ENCODE measurements around the gene ASPM.

The ASPM gene

DNA sequence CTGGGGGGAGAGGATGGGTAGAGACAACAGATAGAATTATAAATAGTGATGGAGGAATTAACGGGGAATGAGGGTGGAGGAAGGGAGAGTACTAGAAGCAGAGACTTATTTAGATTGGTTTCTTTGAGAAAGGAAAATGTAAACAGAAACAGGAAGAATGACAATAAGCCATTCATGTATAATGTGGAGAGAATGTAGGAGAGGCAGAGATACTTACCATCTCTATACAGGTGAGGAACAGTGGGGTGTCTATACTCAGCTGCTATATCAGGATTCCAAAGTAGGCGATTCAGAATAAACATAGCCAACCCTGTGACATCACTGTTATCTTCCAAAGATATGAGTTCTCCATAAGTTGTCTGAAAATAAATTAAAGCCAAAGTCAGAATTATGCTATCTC lies 16.8 kb downstream of the ASPM start:
- ATAC-seq: no peak
- TF ChIP-seq, protein P1, sequence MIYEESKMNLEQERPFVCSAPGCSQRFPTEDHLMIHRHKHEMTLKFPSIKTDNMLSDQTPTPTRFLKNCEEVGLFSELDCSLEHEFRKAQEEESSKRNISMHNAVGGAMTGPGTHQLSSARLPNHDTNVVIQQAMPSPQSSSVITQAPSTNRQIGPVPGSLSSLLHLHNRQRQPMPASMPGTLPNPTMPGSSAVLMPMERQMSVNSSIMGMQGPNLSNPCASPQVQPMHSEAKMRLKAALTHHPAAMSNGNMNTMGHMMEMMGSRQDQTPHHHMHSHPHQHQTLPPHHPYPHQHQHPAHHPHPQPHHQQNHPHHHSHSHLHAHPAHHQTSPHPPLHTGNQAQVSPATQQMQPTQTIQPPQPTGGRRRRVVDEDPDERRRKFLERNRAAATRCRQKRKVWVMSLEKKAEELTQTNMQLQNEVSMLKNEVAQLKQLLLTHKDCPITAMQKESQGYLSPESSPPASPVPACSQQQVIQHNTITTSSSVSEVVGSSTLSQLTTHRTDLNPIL (CRISPR knock-in tag; IDR thresholded peaks at IDR 0.05; ENCODE audit: low read depth): no peak
- TF ChIP-seq, protein P2, sequence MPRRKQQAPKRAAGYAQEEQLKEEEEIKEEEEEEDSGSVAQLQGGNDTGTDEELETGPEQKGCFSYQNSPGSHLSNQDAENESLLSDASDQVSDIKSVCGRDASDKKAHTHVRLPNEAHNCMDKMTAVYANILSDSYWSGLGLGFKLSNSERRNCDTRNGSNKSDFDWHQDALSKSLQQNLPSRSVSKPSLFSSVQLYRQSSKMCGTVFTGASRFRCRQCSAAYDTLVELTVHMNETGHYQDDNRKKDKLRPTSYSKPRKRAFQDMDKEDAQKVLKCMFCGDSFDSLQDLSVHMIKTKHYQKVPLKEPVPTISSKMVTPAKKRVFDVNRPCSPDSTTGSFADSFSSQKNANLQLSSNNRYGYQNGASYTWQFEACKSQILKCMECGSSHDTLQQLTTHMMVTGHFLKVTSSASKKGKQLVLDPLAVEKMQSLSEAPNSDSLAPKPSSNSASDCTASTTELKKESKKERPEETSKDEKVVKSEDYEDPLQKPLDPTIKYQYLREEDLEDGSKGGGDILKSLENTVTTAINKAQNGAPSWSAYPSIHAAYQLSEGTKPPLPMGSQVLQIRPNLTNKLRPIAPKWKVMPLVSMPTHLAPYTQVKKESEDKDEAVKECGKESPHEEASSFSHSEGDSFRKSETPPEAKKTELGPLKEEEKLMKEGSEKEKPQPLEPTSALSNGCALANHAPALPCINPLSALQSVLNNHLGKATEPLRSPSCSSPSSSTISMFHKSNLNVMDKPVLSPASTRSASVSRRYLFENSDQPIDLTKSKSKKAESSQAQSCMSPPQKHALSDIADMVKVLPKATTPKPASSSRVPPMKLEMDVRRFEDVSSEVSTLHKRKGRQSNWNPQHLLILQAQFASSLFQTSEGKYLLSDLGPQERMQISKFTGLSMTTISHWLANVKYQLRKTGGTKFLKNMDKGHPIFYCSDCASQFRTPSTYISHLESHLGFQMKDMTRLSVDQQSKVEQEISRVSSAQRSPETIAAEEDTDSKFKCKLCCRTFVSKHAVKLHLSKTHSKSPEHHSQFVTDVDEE (CRISPR knock-in tag; IDR thresholded peaks at IDR 0.05): no peak
- TF ChIP-seq BACH2 (CRISPR knock-in tag; IDR thresholded peaks at IDR 0.05; ENCODE audit: borderline replicate concordance) (no peak), ESRRG (CRISPR knock-in tag; IDR thresholded peaks at IDR 0.05) (no peak), ZNF8 (CRISPR knock-in tag; IDR thresholded peaks at IDR 0.05) (no peak)
- TF ChIP-seq, protein P3, sequence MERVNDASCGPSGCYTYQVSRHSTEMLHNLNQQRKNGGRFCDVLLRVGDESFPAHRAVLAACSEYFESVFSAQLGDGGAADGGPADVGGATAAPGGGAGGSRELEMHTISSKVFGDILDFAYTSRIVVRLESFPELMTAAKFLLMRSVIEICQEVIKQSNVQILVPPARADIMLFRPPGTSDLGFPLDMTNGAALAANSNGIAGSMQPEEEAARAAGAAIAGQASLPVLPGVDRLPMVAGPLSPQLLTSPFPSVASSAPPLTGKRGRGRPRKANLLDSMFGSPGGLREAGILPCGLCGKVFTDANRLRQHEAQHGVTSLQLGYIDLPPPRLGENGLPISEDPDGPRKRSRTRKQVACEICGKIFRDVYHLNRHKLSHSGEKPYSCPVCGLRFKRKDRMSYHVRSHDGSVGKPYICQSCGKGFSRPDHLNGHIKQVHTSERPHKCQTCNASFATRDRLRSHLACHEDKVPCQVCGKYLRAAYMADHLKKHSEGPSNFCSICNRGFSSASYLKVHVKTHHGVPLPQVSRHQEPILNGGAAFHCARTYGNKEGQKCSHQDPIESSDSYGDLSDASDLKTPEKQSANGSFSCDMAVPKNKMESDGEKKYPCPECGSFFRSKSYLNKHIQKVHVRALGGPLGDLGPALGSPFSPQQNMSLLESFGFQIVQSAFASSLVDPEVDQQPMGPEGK (CRISPR knock-in tag; IDR thresholded peaks at IDR 0.05; ENCODE audit: borderline replicate concordance): no peak

DNA sequence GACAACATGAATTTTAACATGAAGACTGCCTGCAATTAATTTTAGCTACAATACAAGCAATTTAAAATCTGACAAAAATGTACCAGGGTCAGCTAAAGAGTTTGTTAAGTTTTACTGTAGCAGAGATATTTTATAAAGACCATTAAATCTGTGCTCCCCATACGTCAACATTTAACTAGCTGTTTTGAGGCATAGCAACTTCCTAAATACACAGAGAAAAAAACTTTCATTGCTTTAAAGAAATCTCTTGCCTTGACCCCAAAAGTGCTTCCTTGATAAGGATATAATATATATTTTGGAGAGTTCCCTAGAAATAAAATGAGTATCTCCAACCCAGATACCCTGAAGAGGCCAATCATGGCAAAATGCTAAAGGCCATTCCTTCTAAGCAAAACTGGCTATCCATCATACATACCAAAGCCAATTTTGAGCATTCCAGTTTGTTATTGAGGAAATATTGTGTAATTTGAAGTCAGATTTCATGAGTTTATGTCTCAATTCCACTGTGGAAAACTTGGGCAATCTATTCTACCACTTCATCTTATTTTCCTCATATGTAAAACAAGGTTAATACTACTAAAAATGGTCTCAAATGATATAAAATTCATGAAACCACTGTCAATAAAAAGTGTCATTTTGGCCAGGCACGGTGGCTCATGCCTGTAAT lies 19.1 kb downstream of the ASPM start:
- TF ChIP-seq GLIS3 (CRISPR knock-in tag; IDR thresholded peaks at IDR 0.05) (no peak), CSDC2 (CRISPR knock-in tag; IDR thresholded peaks at IDR 0.05) (no peak), ESRRG (CRISPR knock-in tag; IDR thresholded peaks at IDR 0.05) (no peak), ISL1 (CRISPR knock-in tag; IDR thresholded peaks at IDR 0.05) (no peak), ZNF8 (CRISPR knock-in tag; IDR thresholded peaks at IDR 0.05) (no peak), OSR1 (CRISPR knock-in tag; IDR thresholded peaks at IDR 0.05) (no peak), SNAI2 (CRISPR knock-in tag; IDR thresholded peaks at IDR 0.05) (no peak)
- TF ChIP-seq, protein P4, sequence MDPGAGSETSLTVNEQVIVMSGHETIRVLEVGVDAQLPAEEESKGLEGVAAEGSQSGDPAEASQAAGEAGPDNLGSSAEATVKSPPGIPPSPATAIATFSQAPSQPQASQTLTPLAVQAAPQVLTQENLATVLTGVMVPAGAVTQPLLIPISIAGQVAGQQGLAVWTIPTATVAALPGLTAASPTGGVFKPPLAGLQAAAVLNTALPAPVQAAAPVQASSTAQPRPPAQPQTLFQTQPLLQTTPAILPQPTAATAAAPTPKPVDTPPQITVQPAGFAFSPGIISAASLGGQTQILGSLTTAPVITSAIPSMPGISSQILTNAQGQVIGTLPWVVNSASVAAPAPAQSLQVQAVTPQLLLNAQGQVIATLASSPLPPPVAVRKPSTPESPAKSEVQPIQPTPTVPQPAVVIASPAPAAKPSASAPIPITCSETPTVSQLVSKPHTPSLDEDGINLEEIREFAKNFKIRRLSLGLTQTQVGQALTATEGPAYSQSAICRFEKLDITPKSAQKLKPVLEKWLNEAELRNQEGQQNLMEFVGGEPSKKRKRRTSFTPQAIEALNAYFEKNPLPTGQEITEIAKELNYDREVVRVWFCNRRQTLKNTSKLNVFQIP (CRISPR knock-in tag; IDR thresholded peaks at IDR 0.05; ENCODE audit: borderline replicate concordance, low read depth): no peak
- ATAC-seq: no peak

DNA sequence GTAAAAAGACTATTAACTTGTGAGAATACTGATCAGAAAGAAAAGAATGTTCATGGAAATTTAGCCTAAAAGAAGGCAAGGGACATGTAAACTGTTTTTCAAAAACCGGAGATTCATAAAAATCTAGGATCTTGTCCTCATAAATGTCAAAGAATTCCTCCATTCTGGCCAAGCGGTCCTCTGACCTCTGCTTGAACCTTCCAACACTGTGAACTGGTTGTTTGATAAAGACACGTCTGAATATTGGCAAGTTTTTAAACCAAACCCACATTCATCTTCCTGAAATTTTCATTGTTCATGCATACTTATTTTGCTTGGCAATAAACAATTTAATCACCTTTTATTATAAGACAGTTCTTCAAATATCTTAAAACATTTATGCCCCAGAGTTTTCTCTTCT lies 19.8 kb downstream of the ASPM start:
- ATAC-seq: no peak
- no peak for TF ChIP-seq ISL1 (CRISPR knock-in tag; IDR thresholded peaks at IDR 0.05)
- no peak for TF ChIP-seq ZFP30 (CRISPR knock-in tag; IDR thresholded peaks at IDR 0.05)
- TF ChIP-seq GLIS3 (CRISPR knock-in tag; IDR thresholded peaks at IDR 0.05): no peak
- no peak for TF ChIP-seq TCF4 (CRISPR knock-in tag; IDR thresholded peaks at IDR 0.05; ENCODE audit: borderline replicate concordance)
- TF ChIP-seq OSR1 (CRISPR knock-in tag; IDR thresholded peaks at IDR 0.05): no peak
- no peak for TF ChIP-seq ESRRG (CRISPR knock-in tag; IDR thresholded peaks at IDR 0.05)

DNA sequence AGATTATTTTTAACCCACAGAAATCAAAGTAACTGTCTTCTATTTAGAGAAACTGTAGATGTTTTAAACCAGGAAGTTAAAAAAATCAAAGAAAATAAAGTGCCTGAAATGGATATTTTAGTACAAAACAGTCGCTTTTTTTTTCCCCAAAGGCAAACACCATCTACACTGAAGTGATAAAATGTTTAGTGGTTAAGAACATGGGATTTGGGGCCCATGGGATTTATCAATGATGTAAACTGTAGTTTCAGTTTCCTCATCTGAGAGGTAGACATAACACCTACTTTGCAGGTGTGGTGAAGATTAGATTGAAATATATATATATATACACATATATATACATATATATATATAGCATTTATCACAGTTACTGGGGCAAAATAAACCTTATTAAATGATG lies 22.1 kb downstream of the ASPM start:
- ATAC-seq: no peak
- no peak for TF ChIP-seq ZC3H10 (CRISPR knock-in tag; IDR thresholded peaks at IDR 0.05)
- no peak for TF ChIP-seq SNAI2 (CRISPR knock-in tag; IDR thresholded peaks at IDR 0.05)
- TF ChIP-seq ZNF8 (CRISPR knock-in tag; IDR thresholded peaks at IDR 0.05): no peak
- no peak for TF ChIP-seq ESRRG (CRISPR knock-in tag; IDR thresholded peaks at IDR 0.05)
- TF ChIP-seq OSR1 (CRISPR knock-in tag; IDR thresholded peaks at IDR 0.05): no peak

DNA sequence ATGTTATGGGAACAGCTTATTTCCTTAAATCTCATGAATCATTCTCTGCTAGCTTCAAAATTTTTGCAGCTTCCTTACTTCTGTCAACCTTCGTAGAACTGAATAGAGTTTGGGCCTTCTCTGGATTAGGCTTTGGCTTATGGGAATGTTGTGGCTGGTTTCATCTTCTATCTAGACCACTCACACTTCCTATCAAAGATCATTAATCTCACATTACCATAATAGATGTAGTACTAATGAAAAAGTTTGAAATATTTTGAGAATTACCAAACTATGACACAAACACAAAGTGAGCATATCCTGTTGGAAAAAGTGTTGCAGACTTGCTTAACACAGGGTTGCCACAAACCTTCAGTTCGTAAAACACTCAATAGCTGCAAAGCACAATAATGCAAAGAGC lies 30.3 kb downstream of the ASPM start:
- ATAC-seq: no peak
- TF ChIP-seq, protein P5, sequence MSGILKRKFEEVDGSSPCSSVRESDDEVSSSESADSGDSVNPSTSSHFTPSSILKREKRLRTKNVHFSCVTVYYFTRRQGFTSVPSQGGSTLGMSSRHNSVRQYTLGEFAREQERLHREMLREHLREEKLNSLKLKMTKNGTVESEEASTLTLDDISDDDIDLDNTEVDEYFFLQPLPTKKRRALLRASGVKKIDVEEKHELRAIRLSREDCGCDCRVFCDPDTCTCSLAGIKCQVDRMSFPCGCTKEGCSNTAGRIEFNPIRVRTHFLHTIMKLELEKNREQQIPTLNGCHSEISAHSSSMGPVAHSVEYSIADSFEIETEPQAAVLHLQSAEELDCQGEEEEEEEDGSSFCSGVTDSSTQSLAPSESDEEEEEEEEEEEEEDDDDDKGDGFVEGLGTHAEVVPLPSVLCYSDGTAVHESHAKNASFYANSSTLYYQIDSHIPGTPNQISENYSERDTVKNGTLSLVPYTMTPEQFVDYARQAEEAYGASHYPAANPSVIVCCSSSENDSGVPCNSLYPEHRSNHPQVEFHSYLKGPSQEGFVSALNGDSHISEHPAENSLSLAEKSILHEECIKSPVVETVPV (CRISPR knock-in tag; IDR thresholded peaks at IDR 0.05): no peak
- TF ChIP-seq ZC3H10 (CRISPR knock-in tag; IDR thresholded peaks at IDR 0.05) (no peak), ESRRG (CRISPR knock-in tag; IDR thresholded peaks at IDR 0.05) (no peak), TOX (CRISPR knock-in tag; IDR thresholded peaks at IDR 0.05; ENCODE audit: borderline replicate concordance) (no peak)

Data from SK-N-SH treated with all-trans-retinoic acid at 6 μM for 48 hours (cell line).